Hepatocyte (in vitro differentiated cells): Measurements from ENCODE around the gene HSFX4.

Experiments used
- CTCF ChIP-seq: fragments of 200-600 bp; sonication (generic); IDR thresholded peaks from 2 replicates; pipeline ENCODE4 v1.5.1; 2016; ENCODE audit warnings: antibody characterized with exemption, mild to moderate bottlenecking; ENCODE audit not compliant: poor library complexity
- EZH2 ChIP-seq: fragments of 200-600 bp; sonication (generic); IDR thresholded peaks from 2 replicates; pipeline ENCODE4 v1.6.1; 2016; ENCODE audit warnings: antibody characterized with exemption, mild to moderate bottlenecking, borderline replicate concordance
- EZH2phosphoT487 ChIP-seq: fragments of 200-600 bp; sonication (generic); IDR thresholded peaks from one replicate; pipeline ENCODE4 v1.6.1; 2018; ENCODE audit warnings: antibody characterized with exemption, mild to moderate bottlenecking, low read depth, moderate library complexity; ENCODE audit not compliant: unreplicated experiment, severe bottlenecking

- no peak for TF ChIP-seq CTCF
- no peak for TF ChIP-seq EZH2
- no peak for TF ChIP-seq EZH2phosphoT487
Observed at GRCh38 chrX:149937871-149938426, 8.6 kb downstream of the HSFX4 start.
